GM19025 (cell line): ENCODE data around the gene PHC1.

Source experiments
- ATAC-seq: cut with Tn5 transposase; IDR thresholded peaks from one replicate; pipeline ENCODE4 v1.9.1; 2021; ENCODE audit warnings: mild to moderate bottlenecking, low read depth, moderate library complexity; ENCODE audit not compliant: unreplicated experiment

PHC1 gene

DNA sequence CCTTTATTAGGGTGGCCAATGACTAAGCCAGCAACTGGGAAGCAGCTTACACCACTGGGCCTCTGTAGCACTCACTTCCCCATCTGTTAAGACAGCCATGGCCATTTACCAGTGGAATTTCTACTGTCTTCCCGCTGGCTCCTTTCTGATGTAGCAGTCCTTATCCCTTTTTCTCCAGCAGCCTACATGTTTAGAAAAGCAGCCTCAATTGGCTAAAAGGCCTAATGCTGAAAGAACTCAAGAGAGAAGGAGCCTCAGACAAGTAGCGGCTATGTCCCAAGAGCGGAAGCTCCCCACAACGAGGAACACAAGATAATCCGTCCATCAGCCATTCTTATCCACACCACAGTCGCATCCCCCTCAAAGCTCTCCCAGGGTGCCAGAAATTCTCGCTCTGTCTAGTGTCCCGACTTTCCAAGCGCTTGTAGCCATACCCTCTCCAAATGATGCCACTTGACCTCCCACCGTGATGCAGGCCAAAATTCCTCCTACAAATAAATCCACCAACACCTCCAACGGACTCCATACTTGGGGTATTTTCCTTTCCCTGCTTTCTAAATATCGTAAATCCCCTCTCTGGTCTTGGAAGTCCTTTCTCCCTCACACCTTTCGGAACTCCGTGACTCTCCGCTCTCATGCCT is 34.5 kb downstream of the PHC1 start:
- no peak for ATAC-seq

DNA sequence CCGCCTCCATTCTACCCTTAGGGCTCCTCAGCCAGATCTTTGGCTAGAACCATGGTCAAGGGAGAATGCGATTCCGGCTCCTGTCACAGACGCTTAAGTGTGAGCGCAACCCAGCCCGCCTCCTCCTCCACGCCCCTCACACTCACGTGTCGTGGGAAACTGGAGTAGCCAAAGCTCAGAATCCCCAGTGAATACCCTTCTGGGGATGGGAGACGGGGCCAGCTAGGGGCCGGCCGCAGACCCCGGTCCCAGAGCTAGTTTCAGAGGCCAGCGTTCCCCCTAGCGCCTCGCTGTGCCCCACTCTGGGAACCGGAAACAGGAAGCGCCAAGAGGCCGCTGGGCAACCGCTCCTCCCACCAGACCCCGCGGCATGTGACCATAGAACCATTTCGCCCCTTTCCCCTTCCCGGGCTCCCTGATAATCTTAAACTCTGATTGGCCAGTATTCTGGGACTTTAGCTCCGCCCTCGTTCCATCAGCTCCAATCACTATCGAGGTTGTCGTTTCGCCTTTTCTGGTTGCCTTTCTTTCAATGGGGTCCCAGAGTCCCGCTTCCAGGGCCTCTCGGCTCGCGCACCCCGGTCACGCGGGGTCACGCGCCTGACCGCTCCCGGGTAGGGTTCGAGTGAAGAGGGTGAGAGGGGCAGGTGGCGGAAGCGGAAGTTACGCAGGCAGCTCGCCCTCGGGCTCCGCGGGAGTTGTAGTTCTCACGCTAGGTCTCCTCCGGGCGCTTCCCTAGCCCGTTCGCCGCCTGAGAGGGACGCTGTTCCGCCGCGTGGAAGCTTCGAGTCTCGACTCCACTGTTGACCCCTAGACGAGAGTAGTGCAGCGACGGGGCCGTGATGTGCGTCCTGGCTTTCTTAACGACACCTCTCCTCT is 35.3 kb downstream of the PHC1 start, which contains the start of gene M6PR:
Gene M6PR (minus strand): TSS at position 304 of the 879 bp plus-strand sequence. CDS start 3,241 bp downstream, outside the sequence.
- peak; percentile 78 for ATAC-seq

DNA sequence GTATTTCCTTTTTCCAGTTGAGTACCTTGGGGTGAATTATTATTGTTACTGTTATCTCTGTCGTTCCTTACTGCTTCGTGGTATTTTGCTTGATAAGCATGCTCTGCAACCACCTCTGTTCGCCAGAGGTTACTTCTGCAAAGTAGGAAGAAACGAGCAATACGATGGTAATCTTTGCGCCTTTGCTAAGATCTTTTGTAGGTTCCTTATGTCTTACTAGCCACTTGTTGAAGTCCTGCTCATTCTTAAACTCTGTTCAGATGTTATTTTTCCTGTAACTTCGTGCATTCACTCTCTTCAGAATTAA is 35.9 kb downstream of the PHC1 start:
- no peak for ATAC-seq

DNA sequence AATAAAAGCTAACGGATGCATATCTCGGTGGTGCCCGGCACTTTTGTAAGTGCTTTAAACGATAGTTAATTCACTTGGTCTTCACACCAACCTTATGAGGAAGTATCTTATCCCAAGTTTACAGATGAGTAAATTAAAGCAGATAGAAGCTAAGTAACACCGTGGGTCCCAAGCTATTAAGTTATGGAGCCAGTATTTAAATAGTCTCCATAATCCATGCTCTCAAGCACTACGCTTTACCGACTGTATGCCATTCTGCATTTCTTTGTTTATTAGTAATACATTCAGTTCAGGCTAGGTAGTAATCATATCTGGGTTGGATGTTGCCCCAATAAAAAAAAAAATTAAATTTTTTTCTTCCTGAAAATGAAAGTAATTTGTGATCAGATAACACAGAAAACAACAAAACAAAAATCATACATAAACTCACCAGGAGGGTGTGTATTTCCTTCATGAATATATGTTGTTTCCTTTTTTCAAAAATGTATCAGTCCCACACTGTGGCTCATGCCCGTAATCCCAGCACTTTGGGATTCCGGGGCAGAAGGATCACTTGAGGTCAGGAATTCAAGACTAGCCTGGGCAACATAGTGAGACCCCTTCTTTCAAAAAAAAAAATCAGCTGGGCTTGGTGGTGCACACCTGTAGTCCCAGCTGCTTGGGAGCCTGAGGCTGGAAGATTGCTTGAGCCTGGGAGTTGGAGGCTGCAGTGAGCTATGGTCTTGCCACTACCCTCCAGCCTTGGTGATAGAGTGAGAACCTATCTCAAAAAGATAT is 36.6 kb downstream of the PHC1 start:
- ATAC-seq = no peak

DNA sequence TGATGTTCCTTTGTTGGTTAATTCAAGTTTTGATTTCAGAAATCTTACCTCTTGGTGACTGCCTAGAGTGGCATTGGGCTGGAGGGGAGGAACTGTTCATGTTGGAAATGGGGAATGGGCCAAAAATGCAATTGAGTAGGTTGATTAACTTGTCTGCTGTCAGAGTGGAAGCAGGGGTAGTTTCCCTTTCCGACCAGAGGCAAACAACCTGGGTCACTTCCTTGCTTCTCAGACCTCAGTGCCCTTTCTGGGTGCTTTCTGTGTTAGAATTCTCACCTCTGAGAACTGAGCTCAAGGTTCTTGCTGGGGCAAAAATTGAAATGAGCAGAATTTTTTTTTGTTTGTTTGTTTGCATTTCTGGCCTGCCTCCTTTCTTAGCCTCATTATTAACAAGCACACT is 37.4 kb downstream of the PHC1 start:
- ATAC-seq = no peak

DNA sequence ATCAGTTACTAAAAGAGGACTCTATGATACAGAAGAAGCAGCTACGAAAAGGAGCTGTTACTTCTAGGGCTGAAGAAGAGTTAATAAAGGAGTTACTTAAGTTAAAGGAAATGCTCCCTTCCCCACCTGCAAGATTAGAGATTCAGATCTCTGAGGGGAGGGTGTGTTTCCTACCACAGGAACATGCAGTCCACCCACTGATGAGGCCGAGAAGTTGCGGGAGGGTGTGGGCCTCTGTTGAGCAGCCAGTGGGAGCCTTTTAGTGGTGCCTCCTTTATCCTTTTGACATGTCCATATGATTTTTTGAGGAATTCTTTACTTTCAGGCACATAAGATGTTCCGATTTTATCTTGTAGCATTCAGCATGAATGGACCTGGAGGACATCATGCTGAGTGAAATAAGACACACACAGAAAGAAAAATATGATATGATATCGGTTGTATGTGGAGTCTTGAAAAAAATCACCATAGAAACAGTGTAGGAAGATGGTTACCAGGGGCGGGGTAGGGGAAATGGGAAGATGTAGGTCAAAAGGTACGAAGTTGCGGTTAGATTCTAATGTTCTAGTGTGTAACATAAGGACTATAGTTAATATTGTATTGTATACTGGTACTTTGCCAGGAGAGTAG is 39.6 kb downstream of the PHC1 start:
- ATAC-seq = no peak

DNA sequence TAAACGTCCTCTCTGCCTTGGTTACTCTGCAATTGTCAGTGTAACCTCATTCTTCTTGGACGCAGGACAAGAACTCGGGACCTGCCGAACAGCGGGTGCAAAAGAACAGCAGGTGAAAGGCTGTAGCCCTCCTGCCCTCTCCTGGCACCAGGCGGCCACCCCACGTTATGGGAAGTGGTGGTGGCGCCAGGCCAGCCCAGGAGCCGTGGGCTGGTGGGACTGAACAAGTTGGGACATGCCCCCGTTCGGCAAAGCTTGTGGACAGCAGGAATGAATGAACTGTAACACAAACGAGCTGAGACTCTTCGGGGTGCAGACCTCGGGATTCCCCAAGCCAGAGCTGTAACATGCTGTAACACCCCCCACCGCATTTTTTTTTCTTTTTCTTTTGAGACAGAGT is 41.8 kb downstream of the PHC1 start:
- no peak for ATAC-seq

DNA sequence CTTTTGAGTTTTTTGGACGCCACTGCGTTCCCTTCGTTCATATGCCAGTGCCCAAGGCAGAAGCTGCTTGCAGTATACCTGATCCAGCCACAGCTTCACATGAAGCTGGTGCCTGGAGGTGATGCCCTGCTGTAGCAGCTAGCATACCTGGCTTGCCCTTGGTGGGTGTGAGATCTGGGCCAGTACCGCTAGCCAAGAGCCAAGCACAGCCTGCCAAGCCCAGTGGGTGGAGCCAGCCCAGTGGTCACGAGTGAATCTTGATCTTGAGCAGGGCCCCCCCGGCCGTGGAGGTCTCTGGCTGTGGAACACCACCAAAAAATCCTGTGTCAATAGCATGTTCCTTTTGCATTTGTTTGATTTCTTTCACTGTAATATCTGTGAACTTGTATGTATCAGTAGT is 42.5 kb downstream of the PHC1 start:
- ATAC-seq = no peak

DNA sequence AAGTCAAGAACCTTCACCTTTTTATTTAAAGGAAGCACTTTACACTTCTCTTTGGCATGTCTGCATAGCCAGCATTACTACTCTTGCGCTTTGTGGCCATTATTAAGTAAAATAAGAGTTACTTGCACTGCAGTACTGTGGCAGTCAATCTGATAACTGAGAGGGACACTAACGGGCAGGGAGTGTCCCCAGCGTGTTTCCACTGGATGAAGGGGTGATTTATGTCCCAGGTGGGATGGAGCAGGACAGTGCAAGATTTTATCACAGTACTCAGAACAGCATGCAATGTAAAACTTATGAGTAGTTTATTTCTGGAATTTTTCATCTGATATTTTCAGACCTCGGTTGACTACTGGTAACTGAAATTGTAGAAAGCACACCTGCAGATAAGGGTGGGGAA is 43.3 kb downstream of the PHC1 start:
- ATAC-seq = no peak

DNA sequence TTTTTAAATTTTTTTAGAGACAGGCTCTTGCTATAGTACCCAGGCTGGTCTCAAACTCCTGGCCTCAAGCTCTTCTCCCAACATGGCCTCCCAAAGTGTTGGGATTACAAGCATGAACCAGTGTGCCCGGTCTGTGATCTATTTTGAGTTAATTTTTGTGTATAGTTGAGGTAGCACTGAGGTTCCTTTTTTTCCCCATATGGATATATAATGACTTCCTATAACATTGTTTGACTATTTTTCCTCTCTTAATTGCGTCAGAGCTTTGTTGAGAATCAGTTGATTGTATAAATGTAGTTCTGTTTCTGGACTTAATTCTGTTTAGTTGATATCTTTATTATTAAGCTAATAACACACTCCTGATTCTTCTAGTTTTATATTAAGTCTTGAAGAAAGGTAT is 43.8 kb downstream of the PHC1 start:
- no peak for ATAC-seq

DNA sequence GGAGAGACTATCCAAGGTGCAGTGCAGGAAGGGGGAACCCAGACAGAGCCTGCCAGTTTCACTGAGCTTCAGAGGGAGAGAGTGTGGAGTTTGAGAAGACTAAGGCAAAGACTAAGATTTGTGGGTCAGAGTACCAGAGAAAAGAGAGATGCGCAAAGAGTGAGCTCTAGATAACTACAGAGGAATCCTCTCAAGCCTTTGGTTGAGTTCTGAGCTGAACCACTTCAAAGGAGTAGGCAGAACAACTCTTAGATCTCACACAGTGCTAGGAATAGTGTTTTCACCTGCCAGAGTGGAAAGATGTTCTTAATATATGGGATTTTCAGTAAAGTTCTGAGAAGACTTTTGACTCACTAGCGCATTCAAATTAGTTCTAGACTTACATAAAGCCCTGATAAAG is 45.9 kb downstream of the PHC1 start:
- ATAC-seq = no peak

DNA sequence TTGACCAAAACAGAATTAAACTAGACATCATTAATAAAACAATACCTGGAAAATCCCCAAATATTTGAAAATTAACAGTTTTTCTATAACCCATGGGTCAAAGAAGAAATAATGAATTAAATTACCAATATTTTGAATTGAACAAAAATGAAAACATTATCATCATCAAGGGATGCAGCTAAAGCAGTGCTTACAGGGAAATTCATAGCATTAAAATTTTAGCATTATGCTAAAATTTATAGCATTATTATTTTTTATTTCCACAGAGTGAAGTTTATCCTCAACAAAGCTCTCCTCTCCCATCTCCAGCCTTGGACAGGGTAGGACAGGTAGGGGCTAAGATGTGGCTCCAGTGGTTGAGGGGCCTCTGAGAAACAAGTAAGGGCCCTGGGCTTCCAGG is 54.5 kb downstream of the PHC1 start:
- no peak for ATAC-seq

DNA sequence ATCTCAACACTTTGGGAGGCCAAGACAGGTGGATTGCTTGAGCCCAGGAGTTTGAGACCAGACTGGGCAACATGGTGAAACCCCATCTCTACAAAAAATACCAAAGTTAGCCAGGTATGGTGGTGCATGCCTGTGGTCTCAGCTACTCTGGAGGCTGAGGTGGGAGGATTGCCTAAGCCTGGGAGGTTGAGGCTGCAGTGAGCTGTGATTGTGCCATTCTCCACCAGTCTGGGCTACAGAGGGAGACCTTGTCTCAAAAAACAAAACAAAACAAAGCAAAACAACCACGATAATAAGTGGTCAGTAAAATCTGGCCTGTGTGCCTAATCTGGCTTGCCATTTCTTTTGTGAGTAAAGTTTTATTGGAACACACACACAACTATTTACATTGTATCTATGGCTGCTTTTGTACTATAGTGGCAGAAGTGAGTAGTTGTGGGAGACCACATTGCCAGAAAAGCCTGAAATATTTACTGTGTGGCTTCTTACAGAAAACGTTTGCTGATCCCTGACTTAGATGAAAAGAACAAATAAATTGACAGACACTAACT is 55.6 kb downstream of the PHC1 start:
- no peak for ATAC-seq

DNA sequence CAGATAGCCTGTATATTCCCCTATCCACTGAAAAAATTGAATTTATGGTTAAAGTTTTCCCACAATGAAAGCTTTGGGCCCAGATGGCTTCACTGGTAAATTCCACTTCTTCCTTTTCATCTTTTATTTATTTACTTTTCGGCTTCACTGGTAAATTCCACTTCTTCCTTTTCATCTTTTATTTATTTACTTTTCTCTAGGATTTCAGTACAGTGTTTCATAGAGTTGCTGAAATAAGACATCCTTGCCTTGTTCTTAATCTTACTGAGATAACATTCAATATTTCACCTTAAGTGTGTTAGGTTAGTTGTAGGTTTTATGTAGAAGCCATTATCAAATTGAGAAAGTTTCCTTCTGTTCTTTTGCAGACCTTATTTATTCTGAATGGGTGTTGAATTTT is 56.1 kb downstream of the PHC1 start:
- no peak for ATAC-seq

DNA sequence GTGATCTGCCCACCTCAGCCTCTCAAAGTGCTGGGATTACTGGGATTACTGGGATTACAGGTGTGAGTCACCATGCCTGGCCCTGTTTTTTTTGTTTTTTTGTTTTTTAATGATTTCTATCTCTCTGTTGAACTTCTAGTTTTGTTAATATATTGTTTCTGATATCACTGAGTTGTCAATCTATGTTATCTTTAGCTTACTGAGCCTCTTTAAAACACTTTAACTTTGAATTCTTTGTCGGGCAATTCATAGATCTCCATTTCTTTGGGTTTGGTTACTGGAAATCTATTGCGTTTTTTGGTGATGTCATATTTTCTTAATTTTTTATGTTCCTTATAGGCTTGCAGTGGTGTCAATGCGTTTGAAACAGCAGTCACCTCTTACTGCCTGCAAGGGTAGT is 65.8 kb downstream of the PHC1 start:
- no peak for ATAC-seq

DNA sequence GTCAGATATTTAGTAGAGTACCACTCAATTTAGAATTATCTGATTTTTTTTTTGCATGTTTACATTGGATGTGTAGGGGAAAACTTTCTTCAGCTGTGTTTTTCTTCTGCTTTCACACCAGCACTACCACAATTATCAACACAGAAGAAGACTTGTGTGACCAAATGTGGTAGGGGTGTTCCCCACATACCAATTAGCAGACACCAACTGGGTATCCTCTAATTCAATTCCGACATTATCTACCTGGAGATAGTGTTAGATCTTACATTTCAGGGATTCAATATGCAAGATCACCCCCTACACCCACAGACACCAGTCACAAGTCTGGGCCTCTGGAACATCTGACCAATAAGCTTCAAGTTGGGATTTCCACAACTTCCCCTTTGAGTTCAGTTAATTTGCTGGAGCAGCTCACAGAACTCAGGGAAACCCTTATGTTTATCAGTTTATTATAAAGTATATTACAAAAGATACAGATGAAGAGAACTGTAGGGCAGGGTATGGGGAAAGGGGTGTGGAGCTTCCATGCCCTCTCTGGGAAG is 71.0 kb downstream of the PHC1 start:
- ATAC-seq = no peak

DNA sequence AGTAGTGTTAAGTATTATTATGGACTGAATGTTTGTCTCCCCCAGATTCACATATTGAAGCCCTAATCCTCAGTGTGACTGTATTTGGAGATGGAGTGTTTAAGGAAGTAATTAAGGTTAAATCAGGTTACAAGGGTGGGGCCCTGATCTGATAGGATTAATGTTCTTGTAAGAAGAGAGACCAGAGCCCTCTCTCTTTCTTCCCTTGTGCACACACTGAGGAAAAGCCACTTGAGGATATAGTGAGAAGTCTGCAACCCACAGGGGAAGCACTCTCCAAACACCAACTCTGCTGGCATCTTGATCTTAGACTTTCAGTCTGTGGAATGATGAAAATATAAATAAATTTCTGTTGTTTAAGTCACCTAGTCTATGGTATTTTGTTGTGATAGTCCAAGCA is 72.9 kb downstream of the PHC1 start:
- no peak for ATAC-seq

DNA sequence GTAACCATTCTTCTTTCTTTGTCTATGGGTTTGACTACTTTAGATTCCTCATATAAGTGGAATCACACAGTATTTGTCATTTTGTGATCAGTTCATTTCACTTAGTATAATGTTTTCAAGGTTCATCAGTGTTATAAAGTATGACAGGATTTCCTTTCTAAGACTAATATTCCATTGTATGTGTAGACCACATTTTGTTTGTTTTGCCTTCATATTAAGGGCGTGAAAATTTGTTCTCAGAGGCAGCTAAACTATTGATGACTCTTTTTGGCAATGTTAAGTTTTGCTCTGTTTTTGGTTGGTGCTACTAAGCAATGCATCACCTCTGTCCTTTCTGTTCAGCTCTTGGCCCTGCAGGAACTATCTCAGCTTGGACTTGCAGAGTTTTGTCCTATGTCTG is 73.4 kb downstream of the PHC1 start:
- no peak for ATAC-seq

DNA sequence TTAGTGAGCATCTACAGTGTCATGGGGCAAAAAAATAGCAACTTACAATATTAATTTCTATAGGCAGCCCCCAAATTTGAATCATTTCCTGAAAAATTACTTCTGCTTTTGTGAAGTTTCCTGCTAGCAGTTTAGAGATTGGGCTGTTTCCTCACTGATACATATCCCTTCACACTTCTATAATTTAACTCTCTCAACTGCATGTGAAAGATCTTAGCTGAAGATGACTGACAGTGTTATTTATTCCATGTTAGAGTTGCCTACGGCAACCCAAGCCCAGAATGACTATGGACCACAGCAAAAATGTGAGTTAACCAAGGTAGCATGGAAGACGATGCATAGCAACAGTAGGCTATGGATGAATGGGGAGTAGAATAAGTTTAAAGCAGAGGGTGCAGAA is 75.1 kb downstream of the PHC1 start, which contains the start of gene KLRG1:
Gene KLRG1 (plus strand): TSS at position 134 of the 400 bp plus-strand sequence. CDS start 90 bp downstream, at position 224.
- no peak for ATAC-seq
